Osteoblast (primary cell): ENCODE results near the gene SENP5. TPM values are rescaled to one million over a fixed set of nuclear protein-coding genes. Genes with fewer than 3 reads are reported as not detected.
A peak's percentile ranks its signal among the peaks of the same experiment; 100 is the strongest.
"Not testable (repeated sequence)": the region's sequence is repeated elsewhere in the genome, so short reads cannot be mapped to it uniquely, and the experiment has no call there.

ENCODE experiments used
- DNase-seq: peaks from one replicate; pipeline ENCODE4 v3.0.0; 2011; ENCODE audit warnings: low spot score, mixed read lengths; ENCODE audit not compliant: insufficient read length; ENCODE audit errors: missing footprints
- H2AFZ ChIP-seq: 2 replicates; pipeline ENCODE4 v1.6.0; 2011; ENCODE audit warnings: mild to moderate bottlenecking, low read length
- H3K27ac ChIP-seq: 2 replicates; pipeline ENCODE4 v1.5.1; 2011; ENCODE audit warnings: mild to moderate bottlenecking, low read depth, low read length, moderate library complexity
- H3K27me3 ChIP-seq: 2 replicates; pipeline ENCODE4 v1.6.0; 2012; ENCODE audit warnings: mild to moderate bottlenecking, control low read depth, inconsistent platforms, low read length, moderate library complexity; ENCODE audit not compliant: insufficient read depth
- H3K36me3 ChIP-seq: 2 replicates; pipeline ENCODE4 v1.5.1; 2011; ENCODE audit warnings: mild to moderate bottlenecking, low read length, control low read depth, moderate library complexity; ENCODE audit not compliant: insufficient read depth
- H3K4me1 ChIP-seq: 2 replicates; pipeline ENCODE4 v1.5.1; 2011; ENCODE audit warnings: mild to moderate bottlenecking, low read length, control low read depth, moderate library complexity; ENCODE audit not compliant: insufficient read depth
- H3K4me2 ChIP-seq: 2 replicates; pipeline ENCODE4 v1.6.0; 2011; ENCODE audit warnings: mild to moderate bottlenecking, low read length; ENCODE audit not compliant: insufficient read depth
- H3K4me3 ChIP-seq: fragments of 200-600 bp; sonication (generic); 3 replicates; pipeline ENCODE4 v1.5.1; 2012; ENCODE audit warnings: mild to moderate bottlenecking, low read length, inconsistent platforms; ENCODE audit not compliant: insufficient read depth
- H3K79me2 ChIP-seq: 2 replicates; pipeline ENCODE4 v1.6.0; 2012; ENCODE audit warnings: mild to moderate bottlenecking, low read length, control low read depth, inconsistent platforms; ENCODE audit not compliant: insufficient read depth
- H3K9me3 ChIP-seq: 2 replicates; pipeline ENCODE4 v1.5.1; 2011; ENCODE audit warnings: low read depth, low read length, control low read depth
- H4K20me1 ChIP-seq: 2 replicates; pipeline ENCODE4 v1.6.0; 2012; ENCODE audit warnings: mild to moderate bottlenecking, low read length, control low read depth; ENCODE audit not compliant: insufficient read depth
- total RNA-seq: library from RNA; depleted of rRNA; stranded (reverse); fragments of >200 nt; gene quantifications from 2 replicates; pipeline ENCODE4 v1.2.3, GENCODE V29; 2012
- TF ChIP-seq, protein P1 (sequence below): IDR thresholded peaks from 2 replicates; pipeline ENCODE4 v1.5.1; 2011; ENCODE audit warnings: mild to moderate bottlenecking, low read depth, low read length, moderate library complexity; ENCODE audit errors: extremely low read depth

Gene SENP5
- total RNA-seq, 1 donor: 43.4 TPM

DNA sequence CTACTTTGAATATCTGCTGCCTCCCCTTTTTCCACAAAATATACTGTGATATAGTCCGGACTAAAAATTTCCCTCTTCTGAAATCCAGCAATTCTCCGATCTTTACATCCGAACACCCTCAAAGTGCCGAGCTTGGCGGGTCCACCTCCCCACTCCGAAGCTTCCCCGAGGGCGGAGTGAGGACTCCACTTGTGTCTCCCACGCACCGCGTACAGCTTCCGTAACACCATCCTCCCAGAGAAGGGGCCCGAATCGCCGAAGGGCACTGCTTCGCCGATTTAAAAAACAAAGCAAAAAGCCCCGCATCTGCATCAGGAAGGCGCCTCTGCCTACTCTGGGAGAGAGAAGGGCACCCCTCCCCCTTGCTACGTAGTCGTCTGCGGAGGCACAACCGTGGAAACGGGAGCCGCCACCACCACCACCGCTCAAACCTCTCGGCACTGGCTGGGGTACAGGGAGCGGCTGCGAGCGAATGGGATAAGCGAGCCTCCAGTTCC is 74.1 kb downstream of the SENP5 start:
- Histone ChIP-seq H3K4me3 (peak overlapping the region; percentile 99), H3K27me3 (no peaks in the 10 kb centered on the region), H3K36me3 (peaks cover 30% of the 10 kb centered on the region), H3K4me2 (peak overlapping the region; percentile 83), H3K4me1 (peaks cover 17% of the 10 kb centered on the region), H3K27ac (peak overlapping the region; percentile 98), H3K9me3 (no peaks in the 10 kb centered on the region), H4K20me1 (peaks cover 5% of the 10 kb centered on the region), H3K79me2 (peaks cover 62% of the 10 kb centered on the region), H2AFZ (peak overlapping the region; percentile 97)
- TF ChIP-seq, protein P1, sequence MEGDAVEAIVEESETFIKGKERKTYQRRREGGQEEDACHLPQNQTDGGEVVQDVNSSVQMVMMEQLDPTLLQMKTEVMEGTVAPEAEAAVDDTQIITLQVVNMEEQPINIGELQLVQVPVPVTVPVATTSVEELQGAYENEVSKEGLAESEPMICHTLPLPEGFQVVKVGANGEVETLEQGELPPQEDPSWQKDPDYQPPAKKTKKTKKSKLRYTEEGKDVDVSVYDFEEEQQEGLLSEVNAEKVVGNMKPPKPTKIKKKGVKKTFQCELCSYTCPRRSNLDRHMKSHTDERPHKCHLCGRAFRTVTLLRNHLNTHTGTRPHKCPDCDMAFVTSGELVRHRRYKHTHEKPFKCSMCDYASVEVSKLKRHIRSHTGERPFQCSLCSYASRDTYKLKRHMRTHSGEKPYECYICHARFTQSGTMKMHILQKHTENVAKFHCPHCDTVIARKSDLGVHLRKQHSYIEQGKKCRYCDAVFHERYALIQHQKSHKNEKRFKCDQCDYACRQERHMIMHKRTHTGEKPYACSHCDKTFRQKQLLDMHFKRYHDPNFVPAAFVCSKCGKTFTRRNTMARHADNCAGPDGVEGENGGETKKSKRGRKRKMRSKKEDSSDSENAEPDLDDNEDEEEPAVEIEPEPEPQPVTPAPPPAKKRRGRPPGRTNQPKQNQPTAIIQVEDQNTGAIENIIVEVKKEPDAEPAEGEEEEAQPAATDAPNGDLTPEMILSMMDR: no peak
- peak; percentile 81 for DNase-seq

DNA sequence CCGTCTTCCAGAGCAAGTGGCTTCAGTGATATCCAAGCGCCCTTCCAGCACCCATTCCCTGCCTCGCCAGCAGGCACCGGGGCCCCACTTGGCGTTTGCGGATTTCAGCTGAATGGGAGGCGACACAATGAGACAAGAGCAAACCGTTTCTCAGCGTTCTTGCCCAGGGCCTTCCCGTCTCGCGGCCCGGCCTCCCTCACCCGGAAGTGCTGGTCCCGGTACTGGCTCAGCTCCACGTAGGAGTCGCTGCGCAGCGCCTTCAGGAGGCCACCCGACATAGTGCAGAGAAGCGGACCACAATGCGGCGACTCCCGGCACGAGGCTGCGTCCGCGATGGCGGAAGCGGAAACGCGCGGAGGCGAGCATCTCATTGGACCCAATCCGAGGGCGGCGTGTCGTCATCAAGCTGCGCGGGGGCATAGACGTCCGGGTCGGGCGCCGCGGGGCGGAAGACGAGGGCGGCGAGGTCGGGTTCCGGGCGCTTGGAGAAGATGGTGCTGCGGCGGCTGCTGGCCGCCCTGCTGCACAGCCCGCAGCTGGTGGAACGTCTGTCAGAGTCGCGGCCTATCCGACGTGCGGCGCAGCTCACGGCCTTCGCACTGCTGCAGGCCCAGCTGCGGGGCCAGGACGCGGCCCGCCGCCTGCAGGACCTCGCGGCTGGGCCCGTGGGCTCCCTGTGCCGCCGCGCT is 74.7 kb downstream of the SENP5 start, which contains the start of gene NCBP2:
TSS of gene NCBP2 (minus strand) at position 303 of the 689 bp plus-strand sequence. CDS start at position 278, 25 bp downstream.
- peaks cover 5% of the 10 kb centered on the region for H4K20me1 ChIP-seq
- peaks cover 58% of the 10 kb centered on the region for H3K79me2 ChIP-seq
- H3K36me3 ChIP-seq: peaks cover 24% of the 10 kb centered on the region
- peak within 1 kb of the TSS; percentile 98 for H3K27ac ChIP-seq
- no peaks in the 10 kb centered on the region for H3K27me3 ChIP-seq
- H2AFZ ChIP-seq: peak within 1 kb of the TSS; percentile 97
- peak; percentile 98 for DNase-seq
- peak within 1 kb of the TSS; percentile 83 for H3K4me2 ChIP-seq
- H3K4me3 ChIP-seq: peak within 1 kb of the TSS; percentile 99
- peaks cover 17% of the 10 kb centered on the region for H3K4me1 ChIP-seq
- no peaks in the 10 kb centered on the region for H3K9me3 ChIP-seq
- TF ChIP-seq, protein P1: peak; percentile 71

DNA sequence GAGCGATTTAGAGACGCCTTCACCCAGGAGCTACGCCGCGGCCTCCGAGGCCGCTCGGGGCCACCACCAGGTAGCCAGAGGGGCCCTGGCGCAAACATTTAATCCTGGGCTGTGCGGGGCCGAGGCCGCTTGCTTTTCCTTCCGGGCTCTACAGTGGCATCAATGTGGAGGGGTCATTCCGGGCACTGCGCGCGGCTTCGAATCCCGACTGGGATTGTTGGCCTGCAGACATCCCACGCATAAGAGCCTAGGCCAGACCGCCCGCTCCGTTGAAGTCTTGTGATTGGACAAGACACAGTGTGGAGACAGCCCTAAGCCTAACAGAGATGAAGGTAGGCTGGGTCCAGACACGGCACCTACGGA is 75.2 kb downstream of the SENP5 start:
- TF ChIP-seq, protein P1: no peak
- peaks cover 5% of the 10 kb centered on the region for H4K20me1 ChIP-seq
- peak overlapping the region; percentile 57 for H2AFZ ChIP-seq
- H3K9me3 ChIP-seq: no peaks in the 10 kb centered on the region
- peaks cover 19% of the 10 kb centered on the region for H3K36me3 ChIP-seq
- H3K4me3 ChIP-seq: peak overlapping the region; percentile 99
- H3K79me2 ChIP-seq: peaks cover 53% of the 10 kb centered on the region
- no peaks in the 10 kb centered on the region for H3K27me3 ChIP-seq
- DNase-seq: peak; percentile 79
- H3K27ac ChIP-seq: peak overlapping the region; percentile 98
- peak overlapping the region; percentile 83 for H3K4me2 ChIP-seq
- H3K4me1 ChIP-seq: peaks cover 17% of the 10 kb centered on the region

DNA sequence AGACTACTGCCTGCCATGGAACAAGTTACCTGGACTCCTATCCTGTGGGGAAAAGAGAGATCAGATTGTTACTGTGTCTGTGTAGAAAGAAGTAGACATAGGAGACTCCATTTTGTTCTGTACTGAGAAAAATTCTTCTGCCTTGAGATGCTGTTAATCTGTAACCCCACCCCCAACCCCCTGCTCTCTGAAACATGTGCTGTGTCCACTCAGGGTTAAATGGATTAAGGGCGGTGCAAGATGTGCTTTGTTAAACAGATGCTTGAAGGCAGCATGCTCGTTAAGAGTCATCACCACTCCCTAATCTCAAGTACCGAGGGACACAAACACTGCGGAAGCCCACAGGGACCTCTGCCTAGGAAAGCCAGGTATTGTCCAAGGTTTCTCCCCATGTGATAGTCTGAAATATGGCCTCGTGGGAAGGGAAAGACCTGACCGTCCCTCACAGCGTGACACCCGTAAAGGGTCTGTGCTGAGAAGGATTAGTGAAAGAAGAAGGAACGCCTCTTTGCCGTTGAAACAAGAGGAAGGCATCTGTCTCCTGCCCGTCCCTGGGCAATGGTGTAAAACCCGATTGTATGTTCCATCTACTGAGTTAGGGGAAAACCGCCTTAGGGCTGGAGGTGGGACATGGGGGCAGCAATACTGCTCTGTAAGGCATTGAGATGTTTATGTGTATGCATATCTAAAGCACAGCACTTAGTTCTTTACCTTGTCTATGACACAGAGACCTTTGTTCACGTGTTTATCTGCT is 76.5 kb downstream of the SENP5 start:
- not testable (repeated sequence) for H3K9me3 ChIP-seq, H3K27ac ChIP-seq, DNase-seq, H3K4me3 ChIP-seq, H3K27me3 ChIP-seq, H4K20me1 ChIP-seq, H2AFZ ChIP-seq, H3K36me3 ChIP-seq
- H3K79me2 ChIP-seq: peaks cover 45% of the 10 kb centered on the region
- peak overlapping the region; percentile 83 for H3K4me2 ChIP-seq
- peaks cover 17% of the 10 kb centered on the region for H3K4me1 ChIP-seq
